ENCODE data around the gene HEMK1. TPM values are rescaled to one million over a fixed set of nuclear protein-coding genes. Genes with fewer than 3 reads are reported as not detected.

HEMK1 gene
- total RNA-seq, 4 donors from 2014 or later: 5.7 to 7.0 (median 6.1) TPM

GRCh38 chr3:50580683-50581458 lies 11.5 kb downstream of the HEMK1 start:
- no peak for TF ChIP-seq CTCF (IDR thresholded peaks at IDR 0.05; ENCODE audit: low read depth)

DNA sequence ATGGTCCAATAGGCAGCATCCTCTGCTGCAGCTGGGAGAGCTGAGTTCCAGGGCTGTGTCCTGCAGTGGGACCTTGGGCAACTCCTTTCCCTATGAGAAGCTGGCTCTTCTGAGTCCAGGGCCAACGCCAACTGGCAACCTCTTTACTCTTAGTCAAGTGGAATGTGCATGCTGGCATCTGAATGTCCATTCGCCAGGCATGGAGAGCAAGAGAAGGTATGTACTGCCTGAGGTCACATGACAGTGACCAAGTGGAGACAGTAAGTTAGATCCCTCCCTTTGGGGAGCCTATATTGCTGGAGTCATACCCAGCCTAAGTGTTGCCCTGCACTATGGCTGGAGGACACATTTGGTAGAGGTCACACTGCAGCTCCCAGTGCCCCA lies 12.1 kb downstream of the HEMK1 start:
- no peak for TF ChIP-seq CTCF (IDR thresholded peaks at IDR 0.05; ENCODE audit: low read depth)

- TF ChIP-seq CTCF (IDR thresholded peaks at IDR 0.05; ENCODE audit: low read depth): no peak
Observed at GRCh38 chr3:50582083-50582482, 12.8 kb downstream of the HEMK1 start.

- TF ChIP-seq CTCF (IDR thresholded peaks at IDR 0.05; ENCODE audit: low read depth): no peak
Observed at GRCh38 chr3:50583897-50584296, 14.6 kb downstream of the HEMK1 start.

DNA sequence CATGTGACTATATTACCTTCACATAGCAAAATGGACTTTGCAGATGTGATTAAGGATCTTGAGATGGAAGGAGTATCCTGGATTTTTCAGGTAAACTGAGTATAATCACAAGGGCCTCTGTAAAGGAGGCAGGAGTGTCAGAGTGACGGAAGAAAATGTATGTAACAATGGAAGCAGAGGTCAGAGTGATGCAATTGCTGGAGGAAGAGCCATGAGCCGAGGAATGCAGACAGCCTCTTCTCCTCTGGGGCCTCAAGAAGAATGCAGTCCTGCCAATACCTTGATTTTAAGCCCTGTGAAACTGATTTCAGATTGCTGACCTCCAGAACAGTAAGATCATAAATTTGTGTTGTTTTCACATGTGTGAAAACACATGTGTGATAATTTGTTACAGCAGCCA lies 15.1 kb downstream of the HEMK1 start:
- TF ChIP-seq CTCF (IDR thresholded peaks at IDR 0.05; ENCODE audit: low read depth): no peak

- no peak for TF ChIP-seq CTCF (IDR thresholded peaks at IDR 0.05; ENCODE audit: low read depth)
Observed at GRCh38 chr3:50585919-50586762, 16.8 kb downstream of the HEMK1 start.

DNA sequence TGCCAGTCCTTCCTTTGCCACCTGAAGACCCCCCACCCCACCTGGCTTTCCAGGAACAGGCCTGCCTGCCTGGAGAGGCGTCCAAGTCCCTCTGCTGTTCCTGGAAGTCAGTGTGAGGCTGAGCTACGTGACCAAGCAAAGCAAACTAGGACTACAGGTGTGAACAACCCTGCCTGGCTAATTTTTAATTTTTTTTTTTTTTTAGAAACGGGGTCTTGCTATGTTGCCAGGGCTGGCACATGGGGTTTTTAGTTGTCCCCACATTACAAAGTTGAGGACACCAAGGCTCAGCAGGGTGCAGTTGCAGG lies 17.4 kb downstream of the HEMK1 start:
- no peak for TF ChIP-seq CTCF (IDR thresholded peaks at IDR 0.05; ENCODE audit: low read depth)

Measured in subcutaneous adipose tissue (tissue), 4 donors.